Activated CD8-positive, alpha-beta memory T cell treated with anti-CD3 and anti-CD28 coated beads for 24 hours (primary cell): ENCODE data around the gene HDAC9.

Experiments used
- DNase-seq: peaks from one replicate; pipeline ENCODE4 v3.0.0-alpha.2; 2020

Gene HDAC9

GRCh38 chr7:18607025-18607424 is 111.5 kb downstream of the HDAC9 start:
- no peak for DNase-seq

GRCh38 chr7:18610331-18610948 is 114.9 kb downstream of the HDAC9 start:
- DNase-seq = no peak

- DNase-seq = no peak
These were observed 119.3 kb downstream of the HDAC9 start for GRCh38 chr7:18614841-18615240.

- no peak for DNase-seq
These were observed 123.8 kb downstream of the HDAC9 start for GRCh38 chr7:18619311-18619710.

GRCh38 chr7:18623389-18623788 is 127.8 kb downstream of the HDAC9 start:
- no peak for DNase-seq

GRCh38 chr7:18624459-18624858 is 128.9 kb downstream of the HDAC9 start:
- no peak for DNase-seq

- no peak for DNase-seq
These were observed 130.5 kb downstream of the HDAC9 start for GRCh38 chr7:18626086-18626485.

- DNase-seq = no peak
These were observed 131.2 kb downstream of the HDAC9 start for GRCh38 chr7:18626717-18627116.

- no peak for DNase-seq
These were observed 142.0 kb downstream of the HDAC9 start for GRCh38 chr7:18637516-18637915.

- DNase-seq = no peak
These were observed 143.3 kb downstream of the HDAC9 start for GRCh38 chr7:18638594-18639452.

GRCh38 chr7:18639711-18640110 is 144.2 kb downstream of the HDAC9 start:
- DNase-seq = no peak

- DNase-seq = no peak
These were observed 149.4 kb downstream of the HDAC9 start for GRCh38 chr7:18644981-18645380.

- no peak for DNase-seq
These were observed 152.0 kb downstream of the HDAC9 start for GRCh38 chr7:18647582-18647981.

- DNase-seq = no peak
These were observed 153.6 kb downstream of the HDAC9 start for GRCh38 chr7:18648849-18649758.

- DNase-seq = no peak
These were observed 158.0 kb downstream of the HDAC9 start for GRCh38 chr7:18653381-18654155.

GRCh38 chr7:18654709-18655108 is 159.2 kb downstream of the HDAC9 start:
- DNase-seq = no peak

GRCh38 chr7:18655506-18655905 is 160.0 kb downstream of the HDAC9 start:
- DNase-seq = no peak

- DNase-seq = no peak
These were observed 160.4 kb downstream of the HDAC9 start for GRCh38 chr7:18655912-18656311.

GRCh38 chr7:18656362-18656761 is 160.8 kb downstream of the HDAC9 start:
- DNase-seq = no peak

- no peak for DNase-seq
These were observed 164.2 kb downstream of the HDAC9 start for GRCh38 chr7:18659746-18660145.

GRCh38 chr7:18663321-18663720 is 167.8 kb downstream of the HDAC9 start:
- no peak for DNase-seq

GRCh38 chr7:18666107-18666728 is 170.7 kb downstream of the HDAC9 start:
- peak; percentile 78 for DNase-seq
